K562 (cell line): Measurements from ENCODE around the gene MECR. TPM values are rescaled to one million over a fixed set of nuclear protein-coding genes. Genes with fewer than 3 reads are reported as not detected.

ENCODE experiments used
- E2F8 ChIP-seq: fragments of 450-650 bp; IDR thresholded peaks from 2 replicates; pipeline ENCODE4 v1.7.1; 2018; ENCODE audit warnings: mild to moderate bottlenecking, low read depth; ENCODE audit not compliant: partially characterized antibody
- GATA2 ChIP-seq: sonication (generic); formaldehyde crosslinking; IDR thresholded peaks from 2 replicates; pipeline ENCODE4 v1.4.0; 2020; ENCODE audit warnings: mild to moderate bottlenecking, missing genetic modification reagents
- HDGF ChIP-seq: fragments of 450-650 bp; IDR thresholded peaks from 2 replicates; pipeline ENCODE4 v1.6.1; 2016
- ILK ChIP-seq: fragments of 450-650 bp; IDR thresholded peaks from 2 replicates; pipeline ENCODE4 v1.6.1; 2016; ENCODE audit warnings: missing genetic modification characterization, low read depth, mild to moderate bottlenecking, missing compliant biosample characterization, moderate library complexity, borderline replicate concordance
- KLF10 ChIP-seq: fragments of 250-450 bp; sonication (Bioruptor Pico); IDR thresholded peaks from 2 replicates; pipeline ENCODE4 v1.6.1; 2021; ENCODE audit warnings: matching md5 sums
- MEF2A ChIP-seq: IDR thresholded peaks from 2 replicates; pipeline ENCODE4 v1.6.1; 2011; ENCODE audit warnings: low read depth, mild to moderate bottlenecking, low read length, moderate library complexity; ENCODE audit not compliant: control insufficient read depth
- MIER1 ChIP-seq: fragments of 450-650 bp; IDR thresholded peaks from 2 replicates; pipeline ENCODE4 v1.6.1; 2016; ENCODE audit warnings: antibody characterized with exemption, mild to moderate bottlenecking, low read depth
- NCOA1 ChIP-seq: fragments of 450-650 bp; IDR thresholded peaks from 2 replicates; pipeline ENCODE4 v1.6.1; 2016; ENCODE audit warnings: low read depth
- NCOA2 ChIP-seq, 2 experiments: fragments of 450-650 bp; IDR thresholded peaks; 2 replicates each; pipeline ENCODE4 v1.6.1; 2018; ENCODE audit warnings: mild to moderate bottlenecking in 2 of 2, moderate library complexity in 1 of 2; ENCODE audit not compliant: partially characterized antibody in 2 of 2
- NFXL1 ChIP-seq: fragments of 450-650 bp; formaldehyde crosslinking; IDR thresholded peaks from 2 replicates; pipeline ENCODE4 v1.4.0; 2021; ENCODE audit warnings: mild to moderate bottlenecking
- NR2F6 ChIP-seq: fragments of 450-650 bp; formaldehyde crosslinking; IDR thresholded peaks from 2 replicates; pipeline ENCODE4 v1.4.0; 2020; ENCODE audit warnings: mild to moderate bottlenecking
- PCBP1 ChIP-seq: fragments of 200-400 bp; formaldehyde crosslinking; IDR thresholded peaks from 2 replicates; pipeline ENCODE4 v1.6.1; 2018; ENCODE audit warnings: mild to moderate bottlenecking, low read depth, low read length; ENCODE audit not compliant: poor library complexity, severe bottlenecking
- PHB2 ChIP-seq: fragments of 450-650 bp; IDR thresholded peaks from 2 replicates; pipeline ENCODE4 v1.6.1; 2017; ENCODE audit warnings: low read depth
- PYGO2 ChIP-seq: fragments of 450-650 bp; IDR thresholded peaks from 2 replicates; pipeline ENCODE4 v1.6.1; 2016; ENCODE audit warnings: mild to moderate bottlenecking, missing genetic modification characterization, moderate library complexity, missing compliant biosample characterization
- RAD51 ChIP-seq: fragments of 450-650 bp; IDR thresholded peaks from 2 replicates; pipeline ENCODE4 v1.7.1; 2016; ENCODE audit warnings: low read depth, mild to moderate bottlenecking, borderline replicate concordance
- RBM15 ChIP-seq: fragments of 200-400 bp; formaldehyde crosslinking; IDR thresholded peaks from 2 replicates; pipeline ENCODE4 v1.6.1; 2018; ENCODE audit warnings: mild to moderate bottlenecking, low read length, moderate library complexity; ENCODE audit not compliant: insufficient read depth
- RFX7 ChIP-seq: fragments of 250-450 bp; sonication (Bioruptor Pico); IDR thresholded peaks from 2 replicates; pipeline ENCODE4 v1.5.1; 2021; ENCODE audit warnings: mild to moderate bottlenecking
- TCF15 ChIP-seq: fragments of 250-450 bp; sonication (Bioruptor Pico); IDR thresholded peaks from 2 replicates; pipeline ENCODE4 v1.8.0; 2022; ENCODE audit warnings: moderate library complexity, mild to moderate bottlenecking, inconsistent platforms
- TFAM ChIP-seq: fragments of 250-450 bp; sonication (Bioruptor Pico); conservative IDR thresholded peaks from 2 replicates; pipeline ENCODE4 v1.5.0; 2021; ENCODE audit warnings: mild to moderate bottlenecking, moderate library complexity
- XRCC4 ChIP-seq: IDR thresholded peaks from one replicate; pipeline ENCODE4 v1.6.1; 2011; ENCODE audit not compliant: insufficient read depth, insufficient read length; ENCODE audit errors: extremely low read depth
- ZC3H4 ChIP-seq: sonication (generic); formaldehyde crosslinking; IDR thresholded peaks from 2 replicates; pipeline ENCODE4 v1.9.0; 2021; ENCODE audit warnings: missing genetic modification reagents, borderline replicate concordance
- ZKSCAN3 ChIP-seq: fragments of 250-450 bp; sonication (Bioruptor Pico); IDR thresholded peaks from 2 replicates; pipeline ENCODE4 v1.4.0; 2020
- ZNF282 ChIP-seq: sonication (generic); formaldehyde crosslinking; IDR thresholded peaks from 2 replicates; pipeline ENCODE4 v1.8.1; 2023; ENCODE audit warnings: missing genetic modification reagents
- ZNF311 ChIP-seq: fragments of 250-450 bp; sonication (Bioruptor Pico); IDR thresholded peaks from 2 replicates; pipeline ENCODE4 v1.4.0; 2020; ENCODE audit warnings: mild to moderate bottlenecking, moderate library complexity
- ZNF354B ChIP-seq: fragments of 250-450 bp; sonication (Bioruptor Pico); IDR thresholded peaks from 2 replicates; pipeline ENCODE4 v1.4.0; 2020
- ZNF583 ChIP-seq: fragments of 250-450 bp; sonication (Bioruptor Pico); IDR thresholded peaks from 2 replicates; pipeline ENCODE4 v1.4.0; 2020
- polyA plus RNA-seq, 8 experiments: library from polyadenylated mRNA; depleted of rRNA in 4 of 8; stranded (reverse) in 5 of 8; unstranded in 3 of 8; fragments of >200 nt; fragmentation: Nextera tagmentation in 2 of 8; fragmentation: Illumina TruSeq in 1 of 8; extraction: Ambion mirVana in 2 of 8; extraction: Trizol in 1 of 8; gene quantifications; 2 replicates each; pipeline versions ENCODE4 v1.2.1 to v1.2.3, GENCODE V29; 2011 to 2014; ENCODE audit warnings: inconsistent platforms in 1 of 8, missing spikeins in 1 of 8
- total RNA-seq, 7 experiments: library from RNA; depleted of rRNA in 6 of 7; stranded (reverse); fragments of >200 nt in 6 of 7; fragmentation: Illumina TruSeq in 2 of 7; extraction: Trizol in 2 of 7; gene quantifications; 2 replicates each; pipeline versions ENCODE4 v1.2.1 to v1.2.3, GENCODE V29; 2011 to 2021; ENCODE audit warnings: low replicate concordance in 1 of 7
- TF ChIP-seq, protein P1 (sequence below): fragments of 250-450 bp; sonication (Bioruptor Pico); IDR thresholded peaks from 2 replicates; pipeline ENCODE4 v1.5.0; 2020; ENCODE audit warnings: mild to moderate bottlenecking

The MECR gene
- total and polyA plus RNA-seq, 9 of the 15 experiments (the other 6 are each of a cell fraction or from before 2014, with no cell fraction given): 10.4 to 58.6 (median 42.9) TPM

DNA sequence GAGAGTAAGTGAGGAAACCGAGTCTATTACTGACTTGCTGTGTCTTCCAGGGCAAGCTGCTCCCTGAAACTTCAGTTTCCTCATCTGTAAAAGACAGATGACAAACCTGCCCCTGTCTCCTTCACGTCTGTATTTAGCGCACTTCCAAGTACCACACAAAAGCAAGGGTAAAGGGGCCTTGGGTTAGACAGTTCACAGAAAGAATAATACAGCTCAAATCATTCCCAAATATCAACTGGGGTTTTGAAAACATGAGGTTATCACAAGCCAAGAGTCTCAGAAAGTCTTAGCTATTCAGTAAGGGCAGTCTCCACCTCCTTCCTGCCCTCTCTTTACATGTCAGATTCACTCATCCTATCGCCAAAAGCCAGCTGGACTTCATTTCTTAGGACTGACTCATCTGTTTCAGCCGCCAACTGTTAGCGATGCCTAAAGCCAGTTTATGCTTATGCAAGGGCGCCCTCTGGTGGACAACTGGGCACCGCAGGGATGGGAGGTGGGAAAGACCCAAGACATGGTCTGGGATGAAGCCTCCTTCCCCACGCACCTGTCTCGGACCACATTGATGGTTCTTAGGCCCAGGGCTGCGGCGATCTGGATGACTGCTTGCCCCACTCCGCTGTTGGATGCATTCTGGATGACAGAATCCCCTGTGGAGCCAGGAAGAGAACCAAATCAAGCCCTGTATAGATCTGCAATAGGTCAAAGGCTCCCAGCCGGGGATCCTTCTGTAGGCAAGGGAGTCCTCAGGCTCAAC lies 28.0 kb downstream of the MECR start (continued):
- TF ChIP-seq E2F8 (peak; percentile 50), NCOA1 (peak; percentile 48; the same call in 1 of the 2 replicates), PCBP1 (no peak), TFAM (CRISPR knock-in tag) (no peak), GATA2 (peak; percentile 71; the same call in 1 of the 2 replicates), ZNF354B (CRISPR knock-in tag) (no peak), MEF2A (peak; percentile 34; the same call in 1 of the 2 replicates), RFX7 (CRISPR knock-in tag) (0 out of 2 replicates have a peak, but pooled peaks have one; percentile 56), ILK (tag) (no peak), XRCC4 (no peak), ZNF311 (CRISPR knock-in tag) (no peak), NFXL1 (no peak), RAD51 (no peak), PYGO2 (no peak), HDGF (no peak), MIER1 (0 out of 2 replicates have a peak, but pooled peaks have one; percentile 1), ZKSCAN3 (CRISPR knock-in tag) (no peak), RBM15 (no peak), ZC3H4 (CRISPR knock-in tag) (no peak), TCF15 (CRISPR knock-in tag) (no peak), NCOA2 (IDR thresholded peaks at IDR 0.05; ENCODE audit: partially characterized antibody in 2 of 2) (no peak), PHB2 (no peak), ZNF583 (no peak), ZNF282 (CRISPR knock-in tag) (no peak), KLF10 (CRISPR knock-in tag) (no peak), NR2F6 (CRISPR knock-in tag) (no peak)
- TF ChIP-seq, protein P1, sequence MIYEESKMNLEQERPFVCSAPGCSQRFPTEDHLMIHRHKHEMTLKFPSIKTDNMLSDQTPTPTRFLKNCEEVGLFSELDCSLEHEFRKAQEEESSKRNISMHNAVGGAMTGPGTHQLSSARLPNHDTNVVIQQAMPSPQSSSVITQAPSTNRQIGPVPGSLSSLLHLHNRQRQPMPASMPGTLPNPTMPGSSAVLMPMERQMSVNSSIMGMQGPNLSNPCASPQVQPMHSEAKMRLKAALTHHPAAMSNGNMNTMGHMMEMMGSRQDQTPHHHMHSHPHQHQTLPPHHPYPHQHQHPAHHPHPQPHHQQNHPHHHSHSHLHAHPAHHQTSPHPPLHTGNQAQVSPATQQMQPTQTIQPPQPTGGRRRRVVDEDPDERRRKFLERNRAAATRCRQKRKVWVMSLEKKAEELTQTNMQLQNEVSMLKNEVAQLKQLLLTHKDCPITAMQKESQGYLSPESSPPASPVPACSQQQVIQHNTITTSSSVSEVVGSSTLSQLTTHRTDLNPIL (CRISPR knock-in tag): no peak
